Panc1 (cell line): ENCODE measurements around the gene RBMS1. TPM values are rescaled to one million over a fixed set of nuclear protein-coding genes. Genes with fewer than 3 reads are reported as not detected.
"Not testable (repeated sequence)": the region's sequence is repeated elsewhere in the genome, so short reads cannot be mapped to it uniquely, and the experiment has no call there.

Experiments
- ATAC-seq: fragments of 200-7000 bp; cut with Tn5 transposase; 2 replicates; pipeline ENCODE4 v1.9.1; 2020; ENCODE audit warnings: mild to moderate bottlenecking, moderate library complexity
- BruUV-seq: library from RNA; stranded (reverse); fragments of 400-500 nt; replicated peaks from 2 replicates; lab custom pipeline; 2021; lab: Mats Ljungman, UMichigan
- CTCF ChIA-PET: fragments of 300-600 bp; sonication (Branson Sonifier 250); formaldehyde crosslinking; loops from one replicate; lab custom pipeline; 2022; ENCODE audit warnings: antibody characterized with exemption; lab: Charles Lee
- POLR2A ChIA-PET: fragments of 300-600 bp; sonication (Branson Sonifier 250); formaldehyde crosslinking; loops from one replicate; lab custom pipeline; 2022; ENCODE audit warnings: antibody characterized with exemption; lab: Charles Lee
- DNase-seq: peaks from one replicate; pipeline ENCODE4 v3.0.0-alpha.2; 2010; ENCODE audit warnings: low read depth, low spot score
- H3K27ac ChIP-seq: 2 replicates; pipeline ENCODE4 v1.5.1; 2011; ENCODE audit warnings: mild to moderate bottlenecking, low read length, inconsistent platforms
- H3K27me3 ChIP-seq: fragments of 200-500 bp; sonication (Bioruptor generic); 2 replicates; pipeline ENCODE4 v1.6.0; 2014; ENCODE audit warnings: low read length, inconsistent platforms; ENCODE audit not compliant: control insufficient read depth, insufficient read depth
- H3K36me3 ChIP-seq: fragments of 200-500 bp; sonication (Bioruptor generic); 2 replicates; pipeline ENCODE4 v1.5.1; 2014; ENCODE audit warnings: inconsistent platforms, mild to moderate bottlenecking, low read length, moderate library complexity; ENCODE audit not compliant: control insufficient read depth, insufficient read depth
- H3K4me1 ChIP-seq: 2 replicates; pipeline ENCODE4 v1.5.1; 2011; ENCODE audit warnings: inconsistent platforms, mild to moderate bottlenecking, low read length, moderate library complexity; ENCODE audit not compliant: control insufficient read depth, insufficient read depth
- H3K4me3 ChIP-seq, 2 experiments: 2 replicates each; pipeline ENCODE4 v1.5.1; 2011 to 2012; ENCODE audit warnings: low read depth in 2 of 2, low read length in 2 of 2, mild to moderate bottlenecking in 2 of 2, inconsistent platforms in 1 of 2, moderate library complexity in 1 of 2
- H3K9me3 ChIP-seq: fragments of 200-500 bp; sonication (Bioruptor generic); 2 replicates; pipeline ENCODE4 v1.5.1; 2014; ENCODE audit warnings: low read depth, mild to moderate bottlenecking, inconsistent platforms, low read length, moderate library complexity; ENCODE audit not compliant: control insufficient read depth, insufficient read depth
- POLR2AphosphoS5 ChIP-seq: IDR thresholded peaks from 2 replicates; pipeline ENCODE4 v1.6.1; 2012; ENCODE audit warnings: mild to moderate bottlenecking, low read depth, low read length, moderate library complexity
- SIN3A ChIP-seq: IDR thresholded peaks from 2 replicates; pipeline ENCODE4 v1.6.1; 2012; ENCODE audit warnings: low read depth, mild to moderate bottlenecking, low read length, moderate library complexity, borderline replicate concordance; ENCODE audit not compliant: insufficient read depth
- TCF7L2 ChIP-seq: IDR thresholded peaks from 2 replicates; pipeline ENCODE4 v1.6.1; 2011; ENCODE audit warnings: mild to moderate bottlenecking, low read depth, low read length, inconsistent platforms
- in situ Hi-C: cut with HindIII; loops from 2 replicates; pipeline ENCODE4 v1.10.0; 2016; ENCODE audit warnings: low sequenced_read_pairs, low pct_unique_long_range_greater_than_20kb
- intact Hi-C: fragments of 100-400 bp; cut with micrococcal nuclease; formaldehyde crosslinking; loops from one replicate; pipeline ENCODE4 v1.10.0; 2022; ENCODE audit not compliant: unreplicated experiment
- total RNA-seq: library from RNA; stranded (reverse); gene quantifications from one replicate; pipeline ENCODE4 v1.2.1, GENCODE V29; 2021; ENCODE audit not compliant: unreplicated experiment
- TF ChIP-seq, protein P1 (sequence below): fragments of 450-650 bp; IDR thresholded peaks from 2 replicates; pipeline ENCODE4 v1.5.1; 2017; ENCODE audit warnings: mild to moderate bottlenecking
- TF ChIP-seq, protein P2 (sequence below), 2 experiments: IDR thresholded peaks; 2 replicates each; pipeline ENCODE4 v1.6.1; 2011 to 2012; ENCODE audit warnings: low read depth in 2 of 2, control low read depth in 1 of 2, low read length in 1 of 2, mild to moderate bottlenecking in 1 of 2, moderate library complexity in 1 of 2; ENCODE audit not compliant: insufficient read depth in 1 of 2

Gene RBMS1
- total RNA-seq, 1 experiment from 2014 or later = 67.0 TPM

DNA sequence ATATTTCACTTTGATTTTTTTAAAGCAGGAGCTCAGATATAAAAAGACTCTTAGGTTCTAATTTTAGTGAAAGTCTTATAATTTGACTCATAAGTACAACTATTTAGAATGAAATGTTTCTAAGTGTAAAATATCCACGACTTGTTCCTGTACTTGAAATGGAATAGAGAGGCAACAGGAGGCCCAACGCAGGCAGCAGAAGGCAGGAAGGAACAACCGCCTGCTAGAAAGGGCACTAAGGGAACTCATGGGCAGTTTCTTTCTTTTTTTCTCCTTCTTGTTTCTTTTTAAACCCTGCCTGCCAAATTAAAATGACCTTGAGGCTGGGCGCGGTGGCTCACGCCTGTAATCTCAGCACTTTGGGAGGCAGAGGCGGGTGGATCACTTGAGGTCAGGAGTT, 51.0 kb downstream of the RBMS1 start:
- H3K36me3 ChIP-seq = no peaks in the 10 kb centered on the region
- no peak for TF ChIP-seq SIN3A
- TF ChIP-seq, protein P1, sequence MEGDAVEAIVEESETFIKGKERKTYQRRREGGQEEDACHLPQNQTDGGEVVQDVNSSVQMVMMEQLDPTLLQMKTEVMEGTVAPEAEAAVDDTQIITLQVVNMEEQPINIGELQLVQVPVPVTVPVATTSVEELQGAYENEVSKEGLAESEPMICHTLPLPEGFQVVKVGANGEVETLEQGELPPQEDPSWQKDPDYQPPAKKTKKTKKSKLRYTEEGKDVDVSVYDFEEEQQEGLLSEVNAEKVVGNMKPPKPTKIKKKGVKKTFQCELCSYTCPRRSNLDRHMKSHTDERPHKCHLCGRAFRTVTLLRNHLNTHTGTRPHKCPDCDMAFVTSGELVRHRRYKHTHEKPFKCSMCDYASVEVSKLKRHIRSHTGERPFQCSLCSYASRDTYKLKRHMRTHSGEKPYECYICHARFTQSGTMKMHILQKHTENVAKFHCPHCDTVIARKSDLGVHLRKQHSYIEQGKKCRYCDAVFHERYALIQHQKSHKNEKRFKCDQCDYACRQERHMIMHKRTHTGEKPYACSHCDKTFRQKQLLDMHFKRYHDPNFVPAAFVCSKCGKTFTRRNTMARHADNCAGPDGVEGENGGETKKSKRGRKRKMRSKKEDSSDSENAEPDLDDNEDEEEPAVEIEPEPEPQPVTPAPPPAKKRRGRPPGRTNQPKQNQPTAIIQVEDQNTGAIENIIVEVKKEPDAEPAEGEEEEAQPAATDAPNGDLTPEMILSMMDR = no peak
- no peak for TF ChIP-seq POLR2AphosphoS5
- TF ChIP-seq TCF7L2 = no peak
- TF ChIP-seq, protein P2, sequence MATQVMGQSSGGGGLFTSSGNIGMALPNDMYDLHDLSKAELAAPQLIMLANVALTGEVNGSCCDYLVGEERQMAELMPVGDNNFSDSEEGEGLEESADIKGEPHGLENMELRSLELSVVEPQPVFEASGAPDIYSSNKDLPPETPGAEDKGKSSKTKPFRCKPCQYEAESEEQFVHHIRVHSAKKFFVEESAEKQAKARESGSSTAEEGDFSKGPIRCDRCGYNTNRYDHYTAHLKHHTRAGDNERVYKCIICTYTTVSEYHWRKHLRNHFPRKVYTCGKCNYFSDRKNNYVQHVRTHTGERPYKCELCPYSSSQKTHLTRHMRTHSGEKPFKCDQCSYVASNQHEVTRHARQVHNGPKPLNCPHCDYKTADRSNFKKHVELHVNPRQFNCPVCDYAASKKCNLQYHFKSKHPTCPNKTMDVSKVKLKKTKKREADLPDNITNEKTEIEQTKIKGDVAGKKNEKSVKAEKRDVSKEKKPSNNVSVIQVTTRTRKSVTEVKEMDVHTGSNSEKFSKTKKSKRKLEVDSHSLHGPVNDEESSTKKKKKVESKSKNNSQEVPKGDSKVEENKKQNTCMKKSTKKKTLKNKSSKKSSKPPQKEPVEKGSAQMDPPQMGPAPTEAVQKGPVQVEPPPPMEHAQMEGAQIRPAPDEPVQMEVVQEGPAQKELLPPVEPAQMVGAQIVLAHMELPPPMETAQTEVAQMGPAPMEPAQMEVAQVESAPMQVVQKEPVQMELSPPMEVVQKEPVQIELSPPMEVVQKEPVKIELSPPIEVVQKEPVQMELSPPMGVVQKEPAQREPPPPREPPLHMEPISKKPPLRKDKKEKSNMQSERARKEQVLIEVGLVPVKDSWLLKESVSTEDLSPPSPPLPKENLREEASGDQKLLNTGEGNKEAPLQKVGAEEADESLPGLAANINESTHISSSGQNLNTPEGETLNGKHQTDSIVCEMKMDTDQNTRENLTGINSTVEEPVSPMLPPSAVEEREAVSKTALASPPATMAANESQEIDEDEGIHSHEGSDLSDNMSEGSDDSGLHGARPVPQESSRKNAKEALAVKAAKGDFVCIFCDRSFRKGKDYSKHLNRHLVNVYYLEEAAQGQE (IDR thresholded peaks at IDR 0.05; ENCODE audit: insufficient read depth in 1 of 2, low read depth in 2 of 2, low read length in 1 of 2) = no peak
- DNase-seq (no peak), ATAC-seq (no peak)
- no peaks in the 10 kb centered on the region for H3K9me3 ChIP-seq
- no peak overlapping the region for H3K4me3 ChIP-seq
- intact Hi-C loops (no loop called here), in situ Hi-C loops (no loop called here)
- ChIA-PET CTCF (no interaction called here), POLR2A (no interaction called here)
- no TSS peak for BruUV-seq
- H3K4me1 ChIP-seq = no peaks in the 10 kb centered on the region
- H3K27me3 ChIP-seq = no peaks in the 10 kb centered on the region
- H3K27ac ChIP-seq = no peak overlapping the region

DNA sequence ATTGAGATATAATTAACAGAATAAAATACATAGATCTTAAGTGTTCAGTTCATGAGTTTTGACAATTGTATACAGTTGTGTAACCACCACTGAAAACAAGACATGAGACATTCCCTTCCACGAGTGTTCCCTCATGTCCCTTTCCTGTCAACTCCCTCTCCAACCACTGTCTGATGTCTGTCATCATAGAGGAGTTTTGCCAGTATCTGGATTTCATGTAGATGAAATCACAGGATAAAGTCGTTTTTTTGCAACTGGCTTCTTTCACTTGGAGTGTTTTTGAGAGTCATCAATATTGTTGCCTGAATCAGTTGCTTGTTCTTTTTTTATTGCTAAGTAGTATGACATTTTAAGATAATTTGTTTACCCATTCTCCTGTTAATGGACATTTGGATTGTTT, 52.7 kb downstream of the RBMS1 start:
- no peaks in the 10 kb centered on the region for H3K4me1 ChIP-seq
- H3K9me3 ChIP-seq = no peaks in the 10 kb centered on the region
- in situ Hi-C loops (no loop called here), intact Hi-C loops (no loop called here)
- ChIA-PET POLR2A (no interaction called here), CTCF (no interaction called here)
- no peak overlapping the region for H3K4me3 ChIP-seq
- no peak overlapping the region for H3K27ac ChIP-seq
- TF ChIP-seq, protein P2 (IDR thresholded peaks at IDR 0.05; ENCODE audit: insufficient read depth in 1 of 2, low read depth in 2 of 2, low read length in 1 of 2) = no peak
- no peak for TF ChIP-seq SIN3A
- TF ChIP-seq TCF7L2 = no peak
- no peak for TF ChIP-seq POLR2AphosphoS5
- TF ChIP-seq, protein P1 = no peak
- DNase-seq (no peak), ATAC-seq (no peak)
- BruUV-seq = no TSS peak
- no peaks in the 10 kb centered on the region for H3K27me3 ChIP-seq
- no peaks in the 10 kb centered on the region for H3K36me3 ChIP-seq

DNA sequence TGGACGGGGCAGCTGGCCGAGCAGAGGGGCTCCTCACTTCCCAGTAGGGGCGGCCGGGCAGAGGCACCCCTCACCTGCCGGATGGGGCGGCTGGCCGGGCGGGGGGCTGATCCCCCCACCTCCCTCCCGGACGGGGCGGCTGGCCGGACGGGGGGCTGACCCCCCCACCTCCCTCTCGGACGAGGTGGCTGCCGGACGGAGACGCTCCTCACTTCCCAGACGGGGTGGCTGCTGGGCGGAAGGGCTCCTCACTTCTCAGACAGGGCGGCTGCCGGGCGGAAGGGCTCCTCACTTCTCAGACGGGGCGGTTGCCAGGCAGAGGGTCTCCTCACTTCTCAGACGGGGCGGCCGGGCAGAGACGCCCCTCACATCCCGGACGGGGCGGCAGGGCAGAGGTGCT, 54.6 kb downstream of the RBMS1 start:
- H3K4me3 ChIP-seq, H3K27ac ChIP-seq, ATAC-seq, H3K27me3 ChIP-seq, H3K4me1 ChIP-seq, DNase-seq, H3K36me3 ChIP-seq, POLR2A ChIA-PET, intact Hi-C loops, H3K9me3 ChIP-seq, CTCF ChIA-PET, in situ Hi-C loops, BruUV-seq: not testable (repeated sequence)
